Breast epithelium (tissue), 3 donors: ENCODE results near the gene YPEL1.
"Not testable (repeated sequence)": the region's sequence is repeated elsewhere in the genome, so short reads cannot be mapped to it uniquely, and the experiment has no call there.

Source experiments
- CTCF ChIP-seq, 3 donors: fragments of 450-650 bp; IDR thresholded peaks; one replicate each; pipeline ENCODE4 v1.5.1; 2016 to 2017; ENCODE audit warnings: antibody characterized with exemption in 3 of 3, mild to moderate bottlenecking in 3 of 3, moderate library complexity in 3 of 3
- POLR2AphosphoS5 ChIP-seq, 3 donors: sonication (generic); formaldehyde crosslinking; IDR thresholded peaks; one replicate each; pipeline ENCODE4 v1.6.1; 2017; ENCODE audit warnings: antibody characterized with exemption in 3 of 3

GRCh38 chr22:21692856-21693255, 42.7 kb downstream of the YPEL1 start:
- TF ChIP-seq CTCF, POLR2AphosphoS5 (IDR thresholded peaks at IDR 0.05): not testable (repeated sequence)
